CD4-positive, alpha-beta T cell (primary cell): ENCODE results near the gene DUSP10. TPM values are rescaled to one million over a fixed set of nuclear protein-coding genes. Genes with fewer than 3 reads are reported as not detected.
A peak's percentile ranks its signal among the peaks of the same experiment; 100 is the strongest.

Experiments
- ATAC-seq: fragments of 200-7000 bp; cut with Tn5 transposase; one replicate; pipeline ENCODE4 v1.10.0; 2022; ENCODE audit warnings: mild to moderate bottlenecking; ENCODE audit not compliant: poor library complexity
- CTCF ChIA-PET: fragments of 350-600 bp; sonication (Branson Sonifier 250); formaldehyde crosslinking; loops from one replicate; lab custom pipeline; 2021; ENCODE audit warnings: antibody characterized with exemption, inconsistent platforms; lab: Charles Lee
- POLR2A ChIA-PET: fragments of 350-600 bp; sonication (Branson Sonifier 250); formaldehyde crosslinking; loops from one replicate; lab custom pipeline; 2021; ENCODE audit warnings: antibody characterized with exemption, inconsistent platforms; lab: Charles Lee
- DNase-seq, 14 experiments: peaks; one replicate each; pipeline ENCODE4 v3.0.0-alpha.2; 2013 to 2020; ENCODE audit warnings: mixed read lengths in 2 of 14
- H3K27ac ChIP-seq, 2 donors: one replicate each; pipeline versions ENCODE4 v1.5.1 to v1.7.0; 2013; ENCODE audit warnings: low read length in 2 of 2, low read depth in 1 of 2, mild to moderate bottlenecking in 1 of 2
- H3K27me3 ChIP-seq, 2 experiments: 1 replicate in 1 of 2; 2 replicates in 1 of 2; pipeline versions ENCODE4 v1.6.1 to v1.7.0; 2013; ENCODE audit warnings: low read length in 2 of 2, control low read depth in 1 of 2, mild to moderate bottlenecking in 1 of 2, moderate library complexity in 1 of 2; ENCODE audit not compliant: insufficient read depth in 2 of 2, control insufficient read depth in 1 of 2
- H3K36me3 ChIP-seq: one replicate; pipeline ENCODE4 v1.6.1; 2013; ENCODE audit warnings: low read length, control low read depth; ENCODE audit not compliant: insufficient read depth
- H3K4me1 ChIP-seq: one replicate; pipeline ENCODE4 v1.6.1; 2013; ENCODE audit warnings: low read length, control low read depth; ENCODE audit not compliant: insufficient read depth
- H3K4me3 ChIP-seq: one replicate; pipeline ENCODE4 v1.5.1; 2013; ENCODE audit warnings: mild to moderate bottlenecking, low read length, moderate library complexity
- H3K9me3 ChIP-seq, 2 experiments: 1 replicate in 1 of 2; 2 replicates in 1 of 2; pipeline versions ENCODE4 v1.6.1 to v1.7.0; 2013; ENCODE audit warnings: low read length in 2 of 2, mild to moderate bottlenecking in 2 of 2, control low read depth in 1 of 2, moderate library complexity in 1 of 2; ENCODE audit not compliant: control insufficient read depth in 1 of 2, insufficient read depth in 1 of 2
- H3K27ac Mint-ChIP-seq: one replicate; pipeline ENCODE4 v1.8.0; 2020; ENCODE audit warnings: mixed read lengths
- H3K27me3 Mint-ChIP-seq: one replicate; pipeline ENCODE4 v1.8.0; 2021; ENCODE audit warnings: mixed read lengths
- H3K36me3 Mint-ChIP-seq: one replicate; pipeline ENCODE4 v1.8.0; 2021; ENCODE audit warnings: low read depth, mixed read lengths
- H3K4me1 Mint-ChIP-seq: one replicate; pipeline ENCODE4 v1.8.0; 2021; ENCODE audit warnings: low read depth, mixed read lengths
- H3K4me3 Mint-ChIP-seq: one replicate; pipeline ENCODE4 v1.8.0; 2020; ENCODE audit warnings: mild to moderate bottlenecking, mixed read lengths
- H3K9me3 Mint-ChIP-seq: one replicate; pipeline ENCODE4 v1.8.0; 2020; ENCODE audit warnings: mixed read lengths
- intact Hi-C, 2 experiments: fragments of 100-400 bp; cut with DNase I in 1 of 2; cut with micrococcal nuclease in 1 of 2; formaldehyde crosslinking; loops; one replicate each; pipeline versions ENCODE4 v1.15.1 to v1.9.0; 2023 to 2025; cut with DNase I, micrococcal nuclease
- total RNA-seq, 174 experiments: library from RNA in 2 of 174; stranded (reverse) in 2 of 174; gene quantifications; one replicate each; pipeline ENCODE4 v1.2.3 and lab custom pipeline; 2021 to 2026
- TF ChIP-seq, protein P1 (sequence below): fragments of 200-600 bp; IDR thresholded peaks from one replicate; pipeline ENCODE4 v1.8.0; 2022; ENCODE audit warnings: antibody characterized with exemption, mild to moderate bottlenecking

DUSP10 gene
- total RNA-seq, 2 experiments from 2014 or later, result 66.9 to 70.9 TPM

DNA sequence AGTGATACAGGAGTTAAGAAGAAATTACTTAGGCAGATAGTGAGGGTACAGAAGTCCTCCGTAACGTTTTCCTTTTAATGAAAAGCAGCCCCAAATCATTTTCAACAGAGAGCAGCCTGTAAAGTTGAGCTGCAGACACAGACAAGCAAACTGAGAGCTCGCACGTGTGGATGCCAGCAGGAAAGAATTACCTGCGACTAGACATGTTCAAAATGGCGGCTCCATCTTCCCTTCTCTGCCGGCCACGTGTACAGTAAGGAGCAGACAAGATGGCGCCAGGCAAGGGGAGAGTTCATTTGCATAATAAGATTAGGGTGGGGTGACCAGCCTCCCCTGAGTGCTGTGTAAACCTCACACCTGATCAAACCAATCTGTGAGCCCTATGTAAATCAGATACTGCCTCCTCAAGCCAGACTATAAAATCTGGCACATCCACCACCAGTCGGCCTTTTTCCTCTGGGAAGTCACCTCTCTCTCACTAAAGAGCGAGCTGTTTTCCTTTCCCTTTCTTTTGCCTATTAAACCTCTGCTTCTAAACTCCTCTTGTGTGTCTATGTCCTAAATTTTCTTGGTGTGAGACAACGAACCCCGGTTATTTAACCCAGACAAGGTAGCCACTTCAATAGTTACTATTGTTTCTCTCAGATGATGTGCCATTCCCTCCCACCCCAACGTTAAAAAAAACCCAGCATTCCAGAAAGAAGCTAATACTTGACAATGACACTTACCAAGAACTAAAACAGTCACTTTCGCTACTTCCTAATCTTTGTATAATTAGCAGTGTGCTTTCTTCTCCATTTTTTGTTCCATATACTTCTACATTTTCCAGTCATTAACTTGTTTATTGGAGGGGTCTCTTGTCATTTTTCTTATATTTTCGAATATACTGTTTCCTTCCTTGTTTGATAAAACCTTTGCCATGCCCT lies 27.4 kb downstream of the DUSP10 start:
- Histone ChIP-seq H3K4me3 (no peak overlapping the region), H3K36me3 (no peaks in the 10 kb centered on the region), H3K9me3 (no peaks in the 10 kb centered on the region), H3K4me1 (peaks cover 31% of the 10 kb centered on the region), H3K27me3 (no peaks in the 10 kb centered on the region), H3K27ac (no peak overlapping the region)
- no peaks in the 10 kb centered on the region for H3K9me3 Mint-ChIP-seq
- H3K4me1 Mint-ChIP-seq, result peaks cover 61% of the 10 kb centered on the region
- H3K4me3 Mint-ChIP-seq, result no peak overlapping the region
- no peak for DNase-seq
- intact Hi-C loops, result loop anchor here in 1 of 2 experiments (2.0 kb wide), 1 partner anchor 26 kb away; no protein-coding TSS in a partner anchor
- ATAC-seq, result no peak
- no peaks in the 10 kb centered on the region for H3K36me3 Mint-ChIP-seq
- H3K27ac Mint-ChIP-seq, result no peak overlapping the region
- no peaks in the 10 kb centered on the region for H3K27me3 Mint-ChIP-seq
- CTCF ChIA-PET, result interaction anchor here (1.0 to 3.8 kb wide), 4 partner anchors 13 to 27 kb away, joined by 4 to 22 read pairs (median 7); partner anchors contain the start of gene DUSP10
- POLR2A ChIA-PET, result interaction anchor here (3.4 to 10.3 kb wide), 2 partner anchors 11 to 27 kb away, joined by 17 to 172 read pairs; partner anchors contain the start of gene DUSP10
- TF ChIP-seq, protein P1, sequence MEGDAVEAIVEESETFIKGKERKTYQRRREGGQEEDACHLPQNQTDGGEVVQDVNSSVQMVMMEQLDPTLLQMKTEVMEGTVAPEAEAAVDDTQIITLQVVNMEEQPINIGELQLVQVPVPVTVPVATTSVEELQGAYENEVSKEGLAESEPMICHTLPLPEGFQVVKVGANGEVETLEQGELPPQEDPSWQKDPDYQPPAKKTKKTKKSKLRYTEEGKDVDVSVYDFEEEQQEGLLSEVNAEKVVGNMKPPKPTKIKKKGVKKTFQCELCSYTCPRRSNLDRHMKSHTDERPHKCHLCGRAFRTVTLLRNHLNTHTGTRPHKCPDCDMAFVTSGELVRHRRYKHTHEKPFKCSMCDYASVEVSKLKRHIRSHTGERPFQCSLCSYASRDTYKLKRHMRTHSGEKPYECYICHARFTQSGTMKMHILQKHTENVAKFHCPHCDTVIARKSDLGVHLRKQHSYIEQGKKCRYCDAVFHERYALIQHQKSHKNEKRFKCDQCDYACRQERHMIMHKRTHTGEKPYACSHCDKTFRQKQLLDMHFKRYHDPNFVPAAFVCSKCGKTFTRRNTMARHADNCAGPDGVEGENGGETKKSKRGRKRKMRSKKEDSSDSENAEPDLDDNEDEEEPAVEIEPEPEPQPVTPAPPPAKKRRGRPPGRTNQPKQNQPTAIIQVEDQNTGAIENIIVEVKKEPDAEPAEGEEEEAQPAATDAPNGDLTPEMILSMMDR, result no peak

DNA sequence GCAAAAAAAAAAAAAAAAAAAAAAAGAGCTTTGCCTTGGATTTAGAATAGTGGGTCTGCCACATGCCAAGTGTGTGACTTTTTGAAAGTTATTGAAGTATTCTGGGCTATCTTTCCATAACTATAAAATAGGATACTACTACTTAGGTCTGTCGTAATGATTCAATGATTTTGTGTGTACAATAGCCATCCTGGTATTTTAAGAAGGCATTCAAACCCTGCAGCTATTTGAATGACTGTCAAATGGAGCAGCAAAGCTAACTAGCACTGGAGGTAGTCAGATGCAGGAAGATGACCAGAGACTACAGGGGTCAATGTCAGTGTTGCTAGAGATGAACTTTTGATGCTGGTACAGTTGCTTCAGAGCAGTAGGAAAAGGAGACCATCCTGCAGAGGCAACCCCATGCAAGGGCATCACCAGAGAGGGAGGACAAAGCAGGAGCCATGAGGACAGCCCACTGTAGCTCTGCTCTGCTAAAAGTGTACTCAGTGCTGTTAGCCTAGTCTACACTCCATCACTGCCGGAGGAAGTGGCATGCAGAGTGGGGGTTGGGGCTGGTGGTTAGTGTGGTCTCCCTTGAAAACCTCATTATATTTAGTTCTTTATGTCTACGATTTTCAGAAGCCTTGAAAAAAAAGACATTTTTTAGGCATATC lies 29.0 kb downstream of the DUSP10 start:
- ATAC-seq, result peak; percentile 69
- POLR2A ChIA-PET, result interaction anchor here (1.0 to 10.3 kb wide), 8 partner anchors 10 to 1000 kb away, joined by 3 to 172 read pairs (median 5); partner anchors contain the start of genes AIDA, BROX and DUSP10
- no peaks in the 10 kb centered on the region for H3K9me3 Mint-ChIP-seq
- no peaks in the 10 kb centered on the region for H3K9me3 ChIP-seq
- intact Hi-C loops, result loop anchor here in 1 of 2 experiments (1.0 to 2.0 kb wide), 3 partner anchors 13 to 66 kb away; no protein-coding TSS in a partner anchor
- CTCF ChIA-PET, result interaction anchor here (3.8 kb wide), 1 partner anchor 29 kb away, joined by 22 read pairs; the partner anchor contains the start of gene DUSP10
- H3K27me3 Mint-ChIP-seq, result no peaks in the 10 kb centered on the region
- peaks cover 77% of the 10 kb centered on the region for H3K4me1 Mint-ChIP-seq
- H3K36me3 ChIP-seq, result no peaks in the 10 kb centered on the region
- H3K4me1 ChIP-seq, result peaks cover 42% of the 10 kb centered on the region
- TF ChIP-seq, protein P1, result no peak
- peak overlapping the region; percentile 80 for H3K27ac Mint-ChIP-seq
- H3K4me3 Mint-ChIP-seq, result peak overlapping the region; percentile 73
- H3K27me3 ChIP-seq, result no peaks in the 10 kb centered on the region
- no peaks in the 10 kb centered on the region for H3K36me3 Mint-ChIP-seq
- peak overlapping the region; percentile 7 for H3K4me3 ChIP-seq
- peak overlapping the region; percentile 45 to 64 for H3K27ac ChIP-seq
- peak; percentile 71 to 91 (median 80) for DNase-seq

GRCh38 chr1:221712198-221712684 lies 29.6 kb downstream of the DUSP10 start:
- peak in 9 of 14 experiments; percentile 11 to 89 (median 38) for DNase-seq
- H3K4me3 ChIP-seq, result no peak overlapping the region
- Mint-ChIP-seq H3K36me3 (no peaks in the 10 kb centered on the region), H3K27me3 (no peaks in the 10 kb centered on the region), H3K9me3 (no peaks in the 10 kb centered on the region), H3K27ac (peak overlapping the region; percentile 80), H3K4me3 (peak overlapping the region; percentile 30), H3K4me1 (peaks cover 81% of the 10 kb centered on the region)
- POLR2A ChIA-PET, result interaction anchor here (1.0 to 10.3 kb wide), 5 partner anchors 9 to 71 kb away, joined by 3 to 172 read pairs (median 5); partner anchors contain the start of gene DUSP10
- H3K27ac ChIP-seq, result peak overlapping the region; percentile 61 to 64
- peaks cover 44% of the 10 kb centered on the region for H3K4me1 ChIP-seq
- CTCF ChIA-PET, result interaction anchor here (3.8 kb wide), 1 partner anchor 29 kb away, joined by 22 read pairs; the partner anchor contains the start of gene DUSP10
- ATAC-seq, result peak; percentile 73
- no peaks in the 10 kb centered on the region for H3K27me3 ChIP-seq
- intact Hi-C loops, result loop anchor here in 1 of 2 experiments (2.0 kb wide), 1 partner anchor 67 kb away; no protein-coding TSS in a partner anchor
- TF ChIP-seq, protein P1, result no peak
- H3K36me3 ChIP-seq, result no peaks in the 10 kb centered on the region
- H3K9me3 ChIP-seq, result no peaks in the 10 kb centered on the region
